ENCODE data around the gene EYS. TPM values are rescaled to one million over a fixed set of nuclear protein-coding genes. Genes with fewer than 3 reads are reported as not detected.

EYS gene
- total and polyA plus RNA-seq, 7 donors = 0.07 to 0.46 TPM; not detected in 5

DNA sequence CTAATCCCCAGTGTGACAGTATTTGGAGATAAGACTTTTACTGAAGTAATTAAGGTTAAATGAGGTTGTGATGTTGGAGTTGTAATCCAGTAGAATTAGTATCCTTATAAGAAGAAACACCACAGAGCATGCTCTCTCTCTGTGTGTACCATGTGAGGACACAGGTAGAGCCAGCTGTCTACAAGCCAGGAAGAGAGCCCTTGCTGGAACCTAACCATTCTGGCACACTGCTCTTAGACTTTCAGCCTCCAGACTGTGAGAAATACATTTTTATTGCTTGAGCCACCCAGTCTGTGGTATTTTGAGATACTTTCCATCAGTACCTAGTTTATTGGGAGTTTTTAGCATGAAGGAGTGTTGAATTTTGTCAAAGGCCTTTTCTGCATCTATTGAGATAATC lies 1961.2 kb downstream of the EYS start:
- Histone ChIP-seq H3K4me3 (no peak overlapping the region), H3K4me1 (peaks cover 0 to 4% (median 0%) of the 10 kb centered on the region in 4 donors), H3K9me3 (no peaks in the 10 kb centered on the region), H3K36me3 (no peaks in the 10 kb centered on the region), H3K27ac (no peak overlapping the region), H3K27me3 (no peaks in the 10 kb centered on the region)
- no peak for DNase-seq
- intact Hi-C loops (cut with DNase I) = no loop called here
- TF ChIP-seq EP300 (IDR thresholded peaks at IDR 0.05) = no peak

GRCh38 chr6:63744810-63745209 lies 1962.2 kb downstream of the EYS start:
- WGBS, 2 donors = 90 to 91% methylated on average over 4 of the region's 4 CpGs
- H3K4me3 ChIP-seq = no peak overlapping the region

DNA sequence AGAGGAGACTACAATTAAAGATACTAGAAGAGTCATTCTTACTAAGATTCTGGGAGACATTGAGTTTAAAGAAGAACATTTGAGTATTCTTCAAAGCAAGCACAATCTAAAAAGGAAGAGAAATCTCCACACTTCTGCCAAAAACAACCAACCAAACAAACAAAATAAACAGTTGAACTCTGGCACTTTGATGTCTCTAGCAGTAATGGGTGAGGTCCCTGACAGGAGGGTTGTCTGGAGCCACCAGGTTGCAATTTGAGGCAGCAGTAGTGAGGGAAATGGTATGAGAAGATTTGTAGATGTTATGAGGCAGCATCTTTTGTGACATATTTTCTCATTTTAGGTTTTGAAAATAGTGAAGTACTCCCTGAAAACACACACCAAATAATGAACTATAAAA lies 1963.3 kb downstream of the EYS start:
- no peak overlapping the region for H3K4me3 ChIP-seq
- H3K4me1 ChIP-seq = peaks cover 0 to 7% (median 0%) of the 10 kb centered on the region in 4 donors
- no peak for DNase-seq
- H3K9me3 ChIP-seq = no peaks in the 10 kb centered on the region
- intact Hi-C loops (cut with DNase I) = no loop called here
- TF ChIP-seq POLR2AphosphoS5 (IDR thresholded peaks at IDR 0.05) (no peak), EP300 (IDR thresholded peaks at IDR 0.05) (no peak), POLR2A (IDR thresholded peaks at IDR 0.05) (no peak), CTCF (IDR thresholded peaks at IDR 0.05) (no peak)
- H3K27ac ChIP-seq = no peak overlapping the region
- H3K36me3 ChIP-seq = no peaks in the 10 kb centered on the region
- no peaks in the 10 kb centered on the region for H3K27me3 ChIP-seq

More at GRCh38 chr6:63744810-63745209, 1962.2 kb downstream of the EYS start:
- no peak overlapping the region for H3K27ac ChIP-seq
- H3K9me3 ChIP-seq = no peaks in the 10 kb centered on the region
- no peaks in the 10 kb centered on the region for H3K27me3 ChIP-seq
- no peak for DNase-seq
- no peaks in the 10 kb centered on the region for H3K36me3 ChIP-seq
- H3K4me1 ChIP-seq = peaks cover 0 to 7% (median 0%) of the 10 kb centered on the region in 4 donors
- no peak for TF ChIP-seq CTCF (IDR thresholded peaks at IDR 0.05)
- no peak for TF ChIP-seq POLR2A (IDR thresholded peaks at IDR 0.05)
- no peak for TF ChIP-seq POLR2AphosphoS5 (IDR thresholded peaks at IDR 0.05)
- TF ChIP-seq EP300 (IDR thresholded peaks at IDR 0.05) = no peak
- intact Hi-C loops (cut with DNase I) = no loop called here

- Histone ChIP-seq H3K4me1 (peaks cover 0 to 7% (median 0%) of the 10 kb centered on the region in 4 donors), H3K4me3 (no peak overlapping the region), H3K27ac (no peak overlapping the region), H3K27me3 (no peaks in the 10 kb centered on the region), H3K9me3 (no peaks in the 10 kb centered on the region), H3K36me3 (no peaks in the 10 kb centered on the region)
- no peak for DNase-seq
- intact Hi-C loops (cut with DNase I) = no loop called here
- TF ChIP-seq POLR2AphosphoS5 (IDR thresholded peaks at IDR 0.05) (no peak), CTCF (IDR thresholded peaks at IDR 0.05) (no peak), POLR2A (IDR thresholded peaks at IDR 0.05) (no peak), EP300 (IDR thresholded peaks at IDR 0.05) (no peak)
Measured at GRCh38 chr6:63742060-63742459, 1965.0 kb downstream of the EYS start.

DNA sequence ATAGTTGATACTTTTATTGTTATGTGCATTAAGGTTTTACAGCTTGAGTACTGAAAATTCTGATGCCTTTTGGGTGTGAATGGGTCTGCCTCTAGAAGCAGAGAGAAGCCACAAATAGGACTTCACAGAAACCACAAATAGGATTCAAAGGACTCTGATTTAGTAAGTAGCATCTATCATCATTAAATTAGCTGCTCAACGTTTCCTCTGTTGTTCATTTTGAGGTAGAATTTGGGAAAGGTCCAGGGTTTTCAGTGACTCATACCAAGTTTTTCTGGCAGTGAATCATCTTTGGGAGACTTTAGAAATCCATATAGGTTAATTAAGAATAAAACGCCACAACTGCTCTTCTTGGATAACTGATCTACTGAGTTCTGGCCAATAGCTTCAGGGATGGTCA lies 1966.3 kb downstream of the EYS start:
- WGBS, 2 donors = 52 to 59% methylated on average over 2 of the region's 2 CpGs
- TF ChIP-seq POLR2AphosphoS5 (IDR thresholded peaks at IDR 0.05) (no peak), CTCF (IDR thresholded peaks at IDR 0.05) (no peak), POLR2A (IDR thresholded peaks at IDR 0.05) (no peak), EP300 (IDR thresholded peaks at IDR 0.05) (no peak)
- H3K27ac ChIP-seq = no peak overlapping the region
- no peaks in the 10 kb centered on the region for H3K27me3 ChIP-seq
- H3K4me3 ChIP-seq = no peak overlapping the region
- intact Hi-C loops (cut with DNase I) = no loop called here
- no peak for DNase-seq
- no peaks in the 10 kb centered on the region for H3K36me3 ChIP-seq
- H3K4me1 ChIP-seq = peaks cover 0 to 7% (median 0%) of the 10 kb centered on the region in 4 donors
- no peaks in the 10 kb centered on the region for H3K9me3 ChIP-seq
